ENCODE results near the gene RAB3D. TPM values are rescaled to one million over a fixed set of nuclear protein-coding genes. Genes with fewer than 3 reads are reported as not detected.
A peak's percentile ranks its signal among the peaks of the same experiment; 100 is the strongest.
"Not testable (repeated sequence)": the region's sequence is repeated elsewhere in the genome, so short reads cannot be mapped to it uniquely, and the experiment has no call there.

Gene RAB3D
- 10 to 100 TPM in 1 of 2 experiments, 1 to 10 TPM in 1; 9.8 to 10.7 TPM for total RNA-seq

DNA sequence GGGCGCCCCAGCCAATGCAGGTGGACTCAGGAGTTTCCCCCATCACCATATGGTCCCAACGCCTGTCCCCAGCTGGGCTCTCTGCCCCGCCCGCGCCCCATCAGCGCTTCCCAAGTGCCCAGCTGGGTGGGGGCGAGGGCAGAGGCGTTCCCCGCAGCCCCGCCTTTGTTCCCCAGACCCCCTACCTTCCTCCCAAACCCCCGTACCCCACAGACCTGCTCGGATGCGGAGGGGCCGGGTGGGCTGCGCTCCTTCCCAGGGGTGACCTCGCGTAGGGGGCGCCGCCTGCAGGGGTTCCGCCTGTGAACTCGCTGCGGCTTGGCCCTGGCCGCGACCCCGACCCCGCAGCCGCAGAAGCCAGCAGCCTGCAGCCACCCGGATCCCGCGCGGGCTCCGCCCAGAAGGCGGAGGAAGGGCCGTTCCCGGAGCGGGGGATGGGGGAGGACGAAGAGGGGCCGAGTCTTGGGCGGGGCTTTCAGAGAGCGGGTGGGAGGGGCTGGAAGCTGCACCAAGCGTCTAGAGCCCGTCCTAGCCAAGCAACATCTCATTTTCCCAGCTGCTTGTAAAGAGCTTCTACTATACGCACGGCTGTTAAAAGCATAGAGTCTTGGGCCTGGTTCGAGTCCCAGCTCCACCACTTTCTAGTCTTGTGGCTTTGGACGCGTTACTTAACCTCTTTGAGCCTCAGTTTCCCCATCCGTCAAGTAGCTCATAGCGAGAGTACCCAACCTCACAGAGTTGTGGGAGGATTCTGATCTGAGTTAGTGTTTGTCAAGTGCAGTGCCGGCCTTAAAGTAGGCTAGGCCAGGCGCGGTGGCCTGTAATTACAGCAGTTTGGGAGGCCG is at the start of gene RAB3D:
RAB3D (minus strand) TSS at position 404 of the 845 bp plus-strand sequence. CDS start 2,258 bp downstream, outside the sequence.
- DNase-seq: peak; percentile 92
- CTCF ChIA-PET: interaction anchor here (0.6 to 1.0 kb wide), 4 partner anchors 36 to 655 kb away, joined by 3 read pairs; no protein-coding TSS in a partner anchor
- Mint-ChIP-seq H3K4me3 (peak within 1 kb of the TSS; percentile 79), H3K4me1 (ENCODE audit: low read depth) (peaks cover 20% of the 10 kb centered on the region), H3K36me3 (ENCODE audit: low read depth) (peaks cover 17% of the 10 kb centered on the region), H3K27me3 (ENCODE audit: low read depth) (no peaks in the 10 kb centered on the region), H3K27ac (no peak within 1 kb of the TSS), H3K9me3 (no peaks in the 10 kb centered on the region)
- intact Hi-C loops (cut with micrococcal nuclease): loop anchor here (2.0 kb wide), 1 partner anchor 15 kb away; no protein-coding TSS in a partner anchor

DNA sequence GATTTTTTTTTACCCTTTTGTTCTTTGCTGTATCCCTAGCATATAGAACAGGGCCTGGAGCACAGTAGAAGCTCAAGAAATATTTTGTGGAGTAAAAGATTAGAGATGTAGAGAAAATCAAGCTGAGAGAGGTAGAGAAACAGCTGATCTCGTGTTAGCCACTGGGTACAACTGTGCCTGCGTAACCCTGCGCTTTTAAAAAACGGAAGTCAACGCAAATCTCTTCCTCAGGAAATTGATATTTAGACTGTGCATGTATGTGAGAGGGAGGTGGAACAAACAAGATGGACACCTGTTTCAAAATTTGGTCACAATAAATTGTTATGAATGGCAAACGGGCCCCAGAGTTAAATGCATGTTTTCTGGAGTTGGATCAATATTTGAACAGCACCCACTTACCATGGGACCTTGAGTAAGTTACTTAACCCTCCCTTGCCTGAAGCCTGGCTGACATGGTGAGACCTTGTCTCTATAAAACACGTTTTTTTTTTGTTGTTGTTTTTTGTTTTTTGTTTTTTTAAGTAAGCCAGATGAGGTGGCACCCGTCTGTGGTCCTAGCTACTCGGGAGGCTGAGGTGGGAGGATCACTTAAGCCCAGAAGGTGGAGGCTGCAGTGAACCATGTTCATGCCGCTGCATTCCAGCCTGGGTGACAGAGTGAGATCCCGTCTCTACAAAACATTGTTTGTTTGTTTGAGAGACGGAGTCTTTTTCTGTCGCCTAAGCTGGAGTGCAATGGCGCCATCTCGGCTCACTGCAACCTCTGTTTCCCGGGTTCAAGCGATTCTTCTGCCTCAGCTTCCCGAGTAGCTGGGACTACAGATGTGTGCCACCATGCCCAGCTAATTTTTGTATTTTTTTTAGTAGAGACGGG is 47.9 kb upstream of the RAB3D start:
- no peak overlapping the region for H3K27ac Mint-ChIP-seq
- H3K4me3 Mint-ChIP-seq: no peak overlapping the region
- peaks cover 7% of the 10 kb centered on the region for H3K27me3 Mint-ChIP-seq (ENCODE audit: low read depth)
- CTCF ChIA-PET: interaction anchor here (0.6 kb wide), 1 partner anchor 65 kb away, joined by 3 read pairs; no protein-coding TSS in a partner anchor
- intact Hi-C loops (cut with micrococcal nuclease): no loop called here
- peaks cover 13% of the 10 kb centered on the region for H3K4me1 Mint-ChIP-seq (ENCODE audit: low read depth)
- no peak for DNase-seq
- peaks cover 4% of the 10 kb centered on the region for H3K9me3 Mint-ChIP-seq
- no peaks in the 10 kb centered on the region for H3K36me3 Mint-ChIP-seq (ENCODE audit: low read depth)

DNA sequence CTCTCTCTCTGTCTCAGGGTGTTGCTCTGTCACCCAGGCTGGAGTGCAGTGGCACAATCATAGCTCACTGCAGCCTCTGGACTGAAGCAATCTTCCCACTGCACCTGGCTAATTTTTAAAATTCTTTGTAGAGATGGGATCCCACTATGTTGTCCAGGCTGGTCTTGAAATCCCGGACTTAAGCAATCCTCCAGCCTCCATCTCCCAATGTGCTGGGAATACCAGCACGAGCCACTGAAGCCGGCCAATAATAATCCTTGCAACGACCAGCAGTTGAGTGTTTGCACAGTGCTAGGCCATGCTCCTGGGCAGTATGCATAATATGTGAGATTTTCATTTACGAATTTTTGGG is 45.3 kb upstream of the RAB3D start:
- DNase-seq: no peak
- Mint-ChIP-seq H3K27ac (no peak overlapping the region), H3K9me3 (no peaks in the 10 kb centered on the region), H3K4me3 (no peak overlapping the region), H3K36me3 (ENCODE audit: low read depth) (no peaks in the 10 kb centered on the region), H3K4me1 (ENCODE audit: low read depth) (peaks cover 31% of the 10 kb centered on the region), H3K27me3 (ENCODE audit: low read depth) (peaks cover 8% of the 10 kb centered on the region)
- intact Hi-C loops (cut with micrococcal nuclease): no loop called here
- CTCF ChIA-PET: no interaction called here

DNA sequence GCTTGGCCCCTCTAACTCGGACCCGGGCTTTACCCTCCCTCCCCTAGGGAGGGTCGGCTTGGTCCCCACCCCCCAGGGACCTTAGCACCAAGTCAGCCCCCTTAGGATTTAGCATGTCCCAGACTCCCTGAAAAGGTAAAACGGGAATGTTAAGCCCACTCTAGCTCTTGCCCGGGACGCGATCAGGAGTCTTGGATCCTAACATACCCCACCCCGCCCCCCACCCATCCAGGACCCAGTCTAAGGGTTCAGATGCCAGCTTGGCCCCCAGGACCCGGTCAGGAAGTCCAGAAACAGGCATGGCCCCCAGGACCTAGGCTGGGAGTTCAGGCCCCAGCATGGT is 44.2 kb upstream of the RAB3D start:
- Mint-ChIP-seq H3K4me1 (ENCODE audit: low read depth) (peaks cover 35% of the 10 kb centered on the region), H3K4me3 (no peak overlapping the region), H3K9me3 (no peaks in the 10 kb centered on the region), H3K36me3 (ENCODE audit: low read depth) (no peaks in the 10 kb centered on the region), H3K27ac (no peak overlapping the region), H3K27me3 (ENCODE audit: low read depth) (peaks cover 8% of the 10 kb centered on the region)
- CTCF ChIA-PET: interaction anchor here (0.6 to 1.4 kb wide), 9 partner anchors 8 to 228 kb away, joined by 3 to 6 read pairs (median 4); partner anchors contain the start of gene SPC24
- no peak for DNase-seq
- intact Hi-C loops (cut with micrococcal nuclease): no loop called here

DNA sequence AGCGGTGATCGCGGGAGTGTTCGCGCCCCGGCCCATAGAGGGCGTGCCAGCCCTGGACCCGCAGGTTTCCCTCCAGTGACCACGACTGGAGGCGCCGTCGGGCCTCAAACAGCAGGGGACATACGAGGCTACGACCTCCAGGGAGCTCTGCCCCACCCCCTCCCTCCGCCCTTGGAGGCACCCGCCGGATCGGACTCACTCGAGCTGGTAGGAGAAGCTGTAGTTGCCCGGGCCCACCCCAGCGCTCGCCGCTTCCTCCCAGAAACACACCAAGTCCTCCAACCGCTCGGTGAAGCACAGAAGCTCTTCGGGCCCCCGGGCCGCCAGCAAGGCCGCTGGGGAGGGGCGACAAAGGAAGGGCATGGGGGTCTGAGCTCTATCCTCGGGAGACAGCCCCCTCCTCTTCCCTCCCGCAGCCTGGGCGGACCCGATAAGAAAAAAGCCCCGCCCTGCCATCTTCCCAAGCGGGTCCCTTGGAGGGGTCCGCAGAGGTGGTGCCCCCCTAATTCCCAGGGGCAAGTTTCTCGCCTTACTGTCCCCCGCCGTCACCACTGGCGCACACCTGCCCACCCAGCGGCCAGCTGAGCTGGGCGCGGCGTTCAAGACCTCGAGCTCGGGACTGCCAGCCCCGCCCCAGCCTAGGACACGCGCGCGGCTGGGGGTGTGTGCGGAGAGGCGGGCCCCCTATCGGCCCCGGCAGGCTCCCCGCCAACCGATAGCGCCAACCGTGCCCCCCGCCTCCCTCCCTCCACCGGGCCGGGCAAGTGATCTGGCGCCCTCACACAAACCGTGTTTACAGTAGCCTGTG is 43.6 kb upstream of the RAB3D start:
- Mint-ChIP-seq H3K36me3 (ENCODE audit: low read depth) (no peaks in the 10 kb centered on the region), H3K9me3 (no peaks in the 10 kb centered on the region), H3K4me3 (peak overlapping the region; percentile 85), H3K27ac (no peak overlapping the region), H3K4me1 (ENCODE audit: low read depth) (peaks cover 39% of the 10 kb centered on the region), H3K27me3 (ENCODE audit: low read depth) (peaks cover 8% of the 10 kb centered on the region)
- peak; percentile 48 for DNase-seq
- CTCF ChIA-PET: interaction anchor here (0.6 to 1.9 kb wide), 19 partner anchors 8 to 602 kb away, joined by 3 to 6 read pairs (median 4); partner anchors contain the start of genes KANK2 and SPC24
- intact Hi-C loops (cut with micrococcal nuclease): no loop called here

DNA sequence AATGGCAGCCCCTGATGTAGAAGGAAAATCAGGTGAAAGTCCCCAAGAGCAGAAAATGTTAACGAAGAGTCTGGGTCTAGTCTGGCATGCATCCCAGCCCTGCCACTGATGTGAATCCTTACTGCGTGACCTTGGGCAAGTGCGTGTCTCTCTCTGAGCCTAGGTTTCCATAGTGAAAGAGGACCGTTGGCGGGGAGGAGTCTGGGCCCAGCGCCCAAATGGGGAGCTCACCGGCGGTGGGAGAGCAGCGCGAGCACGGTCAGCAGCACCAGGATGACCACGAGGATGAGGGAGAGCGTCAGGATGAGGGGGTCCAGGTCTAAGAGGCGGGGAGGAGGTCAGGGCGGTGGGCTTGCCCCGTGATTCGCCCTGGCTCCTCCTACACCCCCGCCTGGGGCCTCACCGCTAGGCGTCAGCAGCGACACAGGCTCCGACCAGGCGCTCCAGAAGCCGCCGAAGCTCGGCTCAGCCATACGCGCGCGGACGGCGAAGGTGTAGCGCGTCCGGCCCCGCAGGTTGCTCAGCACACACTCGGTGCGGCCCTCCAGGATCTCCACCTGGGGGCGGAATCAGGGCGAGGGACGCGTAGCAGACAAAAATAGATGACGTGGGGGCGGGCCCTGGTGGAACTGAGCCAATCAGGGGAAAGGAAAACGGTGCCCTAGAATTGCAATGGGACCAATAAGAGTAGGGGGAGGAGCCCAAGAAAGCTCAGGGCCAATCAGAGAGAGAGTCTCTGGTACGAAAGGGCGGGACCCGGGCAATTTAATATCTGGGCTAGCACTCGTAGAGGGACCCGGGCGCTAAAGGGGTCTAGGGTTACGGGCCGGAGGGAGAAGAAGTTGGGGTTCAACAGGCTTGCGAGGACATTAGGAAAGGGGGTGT is 41.4 kb upstream of the RAB3D start:
- peak overlapping the region; percentile 85 for H3K4me3 Mint-ChIP-seq
- peaks cover 7% of the 10 kb centered on the region for H3K36me3 Mint-ChIP-seq (ENCODE audit: low read depth)
- H3K27ac Mint-ChIP-seq: peak overlapping the region; percentile 92
- peaks cover 52% of the 10 kb centered on the region for H3K4me1 Mint-ChIP-seq (ENCODE audit: low read depth)
- peak; percentile 98 for DNase-seq
- intact Hi-C loops (cut with micrococcal nuclease): loop anchor here (1.0 to 2.0 kb wide), 7 partner anchors 35 to 206 kb away; partner anchors contain the start of genes CCDC159, ODAD3, PRKCSH and TMEM205
- CTCF ChIA-PET: interaction anchor here (0.6 to 2.1 kb wide), 24 partner anchors 10 to 1882 kb away, joined by 3 to 21 read pairs (median 4); partner anchors contain the start of genes ODAD3, PRKCSH, RAB3D and RGL3
- H3K9me3 Mint-ChIP-seq: no peaks in the 10 kb centered on the region
- H3K27me3 Mint-ChIP-seq (ENCODE audit: low read depth): peaks cover 8% of the 10 kb centered on the region

DNA sequence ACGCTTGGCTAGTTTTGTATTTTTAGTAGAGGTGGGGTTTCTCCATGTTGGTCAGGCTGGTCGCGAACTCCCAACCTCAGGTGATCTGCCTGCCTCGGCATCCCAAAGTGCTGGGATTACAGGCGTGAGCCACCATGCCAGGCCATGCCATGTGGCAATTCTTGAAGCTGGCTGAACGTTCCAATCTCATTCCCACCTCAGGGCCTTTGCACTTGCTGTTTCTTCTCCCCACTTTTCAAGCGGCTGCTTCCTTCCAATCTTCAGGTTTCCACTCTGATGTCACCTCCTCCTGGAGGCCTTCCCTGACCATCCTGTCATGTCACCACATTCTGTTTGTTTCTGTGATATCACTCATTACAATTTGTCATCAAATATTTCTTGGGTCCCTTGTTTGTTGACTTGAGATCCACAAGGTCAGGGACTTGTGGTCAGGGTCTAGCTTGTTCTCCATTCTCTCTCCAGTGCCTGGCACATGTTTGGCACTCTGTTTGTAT is 40.4 kb upstream of the RAB3D start:
- no peak for DNase-seq
- no peaks in the 10 kb centered on the region for H3K9me3 Mint-ChIP-seq
- peaks cover 8% of the 10 kb centered on the region for H3K27me3 Mint-ChIP-seq (ENCODE audit: low read depth)
- CTCF ChIA-PET: interaction anchor here (0.7 to 2.1 kb wide), 2 partner anchors 44 to 90 kb away, joined by 3 to 5 read pairs; no protein-coding TSS in a partner anchor
- H3K27ac Mint-ChIP-seq: peak overlapping the region; percentile 92
- peaks cover 56% of the 10 kb centered on the region for H3K4me1 Mint-ChIP-seq (ENCODE audit: low read depth)
- intact Hi-C loops (cut with micrococcal nuclease): loop anchor here (2.0 to 10.0 kb wide), 2 partner anchors 207 to 725 kb away; partner anchors contain the start of gene ILF3
- H3K36me3 Mint-ChIP-seq (ENCODE audit: low read depth): peaks cover 11% of the 10 kb centered on the region
- peak overlapping the region; percentile 85 for H3K4me3 Mint-ChIP-seq

DNA sequence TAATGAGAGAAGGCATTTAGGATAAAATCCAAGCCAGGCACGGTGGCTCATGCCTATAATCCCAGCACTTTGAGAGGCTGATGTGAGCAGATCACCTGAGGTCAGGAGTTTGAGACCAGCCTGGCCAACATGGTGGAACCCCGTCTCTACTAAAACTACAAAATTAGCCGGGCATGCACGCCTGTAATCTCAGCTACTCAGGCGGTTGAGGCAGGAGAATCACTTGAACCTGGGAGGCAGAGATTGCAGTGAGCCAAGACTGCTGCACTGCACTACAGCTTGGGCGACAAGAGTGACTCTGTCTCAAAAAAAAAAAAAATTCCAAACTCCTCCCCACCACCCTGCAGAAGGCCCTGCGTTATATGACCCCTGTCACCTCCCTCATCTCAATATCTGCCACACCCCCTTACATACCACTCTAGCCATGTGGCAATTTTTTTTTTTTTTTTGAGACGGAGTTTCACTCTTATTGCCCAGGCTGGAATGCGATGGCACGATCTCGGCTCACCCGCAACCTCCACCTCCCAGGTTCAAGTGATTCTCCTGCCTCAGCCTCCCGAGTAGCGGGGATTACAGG is 39.9 kb upstream of the RAB3D start:
- H3K27me3 Mint-ChIP-seq (ENCODE audit: low read depth); H3K4me3 Mint-ChIP-seq; DNase-seq; H3K9me3 Mint-ChIP-seq; H3K27ac Mint-ChIP-seq: not testable (repeated sequence)
- intact Hi-C loops (cut with micrococcal nuclease): loop anchor here (10.0 kb wide), 1 partner anchor 725 kb away; the partner anchor contains the start of gene ILF3
- H3K36me3 Mint-ChIP-seq (ENCODE audit: low read depth): peaks cover 11% of the 10 kb centered on the region
- H3K4me1 Mint-ChIP-seq (ENCODE audit: low read depth): peaks cover 54% of the 10 kb centered on the region
- CTCF ChIA-PET: interaction anchor here (2.1 kb wide), 1 partner anchor 44 kb away, joined by 5 read pairs; no protein-coding TSS in a partner anchor

DNA sequence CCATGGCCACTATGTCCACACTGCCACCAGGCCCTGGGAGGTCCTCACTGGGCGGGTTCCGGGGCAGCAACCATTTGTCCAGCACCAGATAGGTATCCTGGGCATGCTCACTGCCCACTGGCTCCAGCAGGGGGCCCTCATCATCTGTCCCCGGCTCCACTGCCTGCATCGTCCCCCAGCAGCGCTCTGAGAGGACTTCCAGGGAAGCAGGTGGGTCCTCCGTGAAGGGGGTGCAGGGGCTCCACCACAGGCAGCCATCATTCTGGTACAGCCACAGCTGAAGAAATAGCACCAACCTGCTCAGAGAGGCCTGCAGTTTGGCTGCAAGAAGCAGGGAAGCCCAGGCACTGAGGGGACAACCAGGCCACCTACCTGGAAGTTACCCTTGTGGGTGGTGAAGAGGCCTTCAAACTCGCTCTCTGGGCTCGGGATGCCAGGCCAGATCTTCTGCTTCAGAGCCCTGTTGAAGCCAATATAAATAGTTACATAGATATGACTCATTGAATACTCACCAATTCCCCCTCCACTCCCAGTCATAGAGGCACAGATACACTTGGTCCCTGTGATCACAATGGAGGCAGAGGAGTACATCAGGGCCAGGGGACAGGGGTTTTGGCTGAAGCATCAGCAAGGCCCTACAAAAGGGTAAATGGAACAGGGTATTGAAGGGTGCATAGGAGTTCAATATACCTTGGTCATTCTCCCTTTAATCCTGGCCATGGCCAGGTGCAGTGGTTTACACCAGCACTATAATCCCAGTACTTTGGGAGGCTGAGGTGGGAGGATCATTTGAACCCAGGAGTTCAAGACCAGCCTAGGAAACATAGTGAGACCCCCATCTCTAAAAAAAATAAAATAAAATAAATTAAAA is 39.1 kb upstream of the RAB3D start:
- intact Hi-C loops (cut with micrococcal nuclease): loop anchor here (10.0 kb wide), 1 partner anchor 724 kb away; the partner anchor contains the start of gene ILF3
- peaks cover 8% of the 10 kb centered on the region for H3K27me3 Mint-ChIP-seq (ENCODE audit: low read depth)
- H3K4me1 Mint-ChIP-seq (ENCODE audit: low read depth): peaks cover 54% of the 10 kb centered on the region
- peak overlapping the region; percentile 14 for H3K27ac Mint-ChIP-seq
- peak overlapping the region; percentile 19 for H3K4me3 Mint-ChIP-seq
- CTCF ChIA-PET: no interaction called here
- peak; percentile 30 for DNase-seq
- H3K9me3 Mint-ChIP-seq: no peaks in the 10 kb centered on the region
- H3K36me3 Mint-ChIP-seq (ENCODE audit: low read depth): peaks cover 11% of the 10 kb centered on the region
